Muscle layer of colon (tissue), 2 donors: ENCODE data around the gene TACO1.

Source experiments
- H3K27ac ChIP-seq: one replicate; pipeline ENCODE4 v1.7.0; 2013; ENCODE audit warnings: low read depth, mild to moderate bottlenecking, low read length, moderate library complexity
- H3K27me3 ChIP-seq, 2 donors: one replicate each; pipeline ENCODE4 v1.7.0; 2013; ENCODE audit warnings: low read length in 2 of 2, mild to moderate bottlenecking in 2 of 2; ENCODE audit not compliant: insufficient read depth in 2 of 2, control insufficient read depth in 1 of 2
- H3K36me3 ChIP-seq: one replicate; pipeline ENCODE4 v1.7.0; 2013; ENCODE audit warnings: mild to moderate bottlenecking, low read length; ENCODE audit not compliant: insufficient read depth
- H3K4me1 ChIP-seq: one replicate; pipeline ENCODE4 v1.7.0; 2013; ENCODE audit warnings: mild to moderate bottlenecking, low read length; ENCODE audit not compliant: insufficient read depth
- H3K4me3 ChIP-seq, 2 donors: one replicate each; pipeline ENCODE4 v1.7.0; 2013; ENCODE audit warnings: low read length in 2 of 2, low read depth in 1 of 2, mild to moderate bottlenecking in 1 of 2, moderate library complexity in 1 of 2
- H3K9ac ChIP-seq: one replicate; pipeline ENCODE4 v1.7.0; 2013; ENCODE audit warnings: low read length
- H3K9me3 ChIP-seq: one replicate; pipeline ENCODE4 v1.7.0; 2013; ENCODE audit warnings: mild to moderate bottlenecking, low read length
- donor health status: abdominal sarcoma.
- donor health status: Adenocarcinoma of cecum.

TACO1 gene

DNA sequence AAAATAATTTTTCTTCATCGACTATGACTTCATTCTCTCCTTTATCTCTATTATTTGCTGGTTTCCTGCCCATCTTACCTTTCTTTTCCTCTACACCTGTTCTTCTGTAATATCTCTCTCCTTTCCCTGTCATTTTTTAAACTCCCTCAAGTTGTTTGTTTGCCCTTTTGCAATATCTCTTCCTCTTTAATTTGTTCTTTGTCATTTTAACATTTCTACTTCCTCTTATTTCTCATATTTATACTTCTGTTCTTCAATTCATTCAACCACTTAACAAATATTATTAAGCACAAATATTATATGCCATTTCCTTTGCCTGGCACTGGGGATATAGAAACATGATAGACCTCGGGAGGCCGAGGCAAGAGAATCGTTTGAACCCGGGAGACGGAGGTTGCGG, 44.2 kb downstream of the TACO1 start:
- Histone ChIP-seq H3K27ac (no peak overlapping the region), H3K9ac (no peak overlapping the region), H3K4me1 (peaks cover 30% of the 10 kb centered on the region), H3K9me3 (no peaks in the 10 kb centered on the region), H3K27me3 (no peaks in the 10 kb centered on the region), H3K36me3 (peaks cover 17% of the 10 kb centered on the region), H3K4me3 (no peak overlapping the region)

DNA sequence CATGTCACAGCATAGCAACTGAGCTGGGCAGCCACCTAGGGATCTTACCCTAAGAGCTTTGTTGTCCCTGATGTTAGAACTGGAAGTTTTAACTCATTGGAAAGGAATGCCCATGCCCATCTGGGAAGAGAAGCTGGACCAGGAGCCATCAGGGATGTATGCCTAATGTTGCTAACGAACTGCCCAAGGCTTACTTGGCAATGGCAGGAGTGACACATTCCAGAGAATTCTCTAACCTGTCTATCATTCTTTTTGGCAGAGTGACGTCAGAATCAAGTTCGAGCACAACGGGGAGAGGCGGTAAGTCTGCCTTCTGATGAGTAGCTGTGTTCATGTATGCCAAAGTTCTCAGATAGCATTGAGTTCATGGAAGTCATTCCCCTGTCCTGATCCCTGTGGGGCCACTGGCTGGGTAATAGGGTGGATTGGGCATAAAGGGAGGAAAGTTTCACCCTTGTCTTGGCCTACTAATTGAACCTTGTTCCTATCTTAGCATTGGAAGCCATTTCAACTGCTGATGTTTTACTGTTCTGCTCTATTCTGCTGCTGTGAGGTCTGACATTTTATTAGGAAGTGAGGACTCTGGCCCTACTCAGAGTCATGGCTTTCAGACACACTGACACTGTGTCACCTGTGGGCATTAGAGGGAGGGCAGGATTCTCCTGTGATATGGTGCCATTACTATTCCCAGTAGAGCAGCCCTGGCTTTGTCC, 45.2 kb downstream of the TACO1 start:
- peaks cover 17% of the 10 kb centered on the region for H3K36me3 ChIP-seq

DNA sequence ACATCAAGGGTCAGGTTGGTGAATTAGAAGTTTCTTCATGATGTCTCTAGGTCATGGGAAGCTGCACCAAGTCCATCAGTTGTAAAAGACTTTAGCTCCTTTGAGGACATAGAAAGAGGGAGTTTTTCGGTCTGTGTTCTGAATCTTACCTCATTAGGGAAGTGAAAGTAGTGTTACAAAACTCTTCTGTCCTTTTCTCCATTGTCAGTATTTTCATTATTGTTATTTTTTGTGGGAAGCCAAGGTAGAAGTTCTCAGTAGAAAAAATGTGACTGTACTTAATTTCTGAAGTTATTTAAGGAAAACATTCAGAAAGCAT, 45.8 kb downstream of the TACO1 start:
- H3K4me1 ChIP-seq, result peaks cover 30% of the 10 kb centered on the region
- H3K4me3 ChIP-seq, result no peak overlapping the region
- H3K9me3 ChIP-seq, result no peaks in the 10 kb centered on the region
- H3K9ac ChIP-seq, result no peak overlapping the region
- H3K27ac ChIP-seq, result peak overlapping the region; percentile 28
- H3K36me3 ChIP-seq, result peaks cover 17% of the 10 kb centered on the region
- H3K27me3 ChIP-seq, result no peaks in the 10 kb centered on the region

More for the DNA sequence above, 45.2 kb downstream of the TACO1 start:
- Histone ChIP-seq H3K9ac (no peak overlapping the region), H3K9me3 (no peaks in the 10 kb centered on the region), H3K4me3 (no peak overlapping the region), H3K27ac (peak overlapping the region; percentile 24), H3K4me1 (peaks cover 30% of the 10 kb centered on the region), H3K27me3 (no peaks in the 10 kb centered on the region)

DNA sequence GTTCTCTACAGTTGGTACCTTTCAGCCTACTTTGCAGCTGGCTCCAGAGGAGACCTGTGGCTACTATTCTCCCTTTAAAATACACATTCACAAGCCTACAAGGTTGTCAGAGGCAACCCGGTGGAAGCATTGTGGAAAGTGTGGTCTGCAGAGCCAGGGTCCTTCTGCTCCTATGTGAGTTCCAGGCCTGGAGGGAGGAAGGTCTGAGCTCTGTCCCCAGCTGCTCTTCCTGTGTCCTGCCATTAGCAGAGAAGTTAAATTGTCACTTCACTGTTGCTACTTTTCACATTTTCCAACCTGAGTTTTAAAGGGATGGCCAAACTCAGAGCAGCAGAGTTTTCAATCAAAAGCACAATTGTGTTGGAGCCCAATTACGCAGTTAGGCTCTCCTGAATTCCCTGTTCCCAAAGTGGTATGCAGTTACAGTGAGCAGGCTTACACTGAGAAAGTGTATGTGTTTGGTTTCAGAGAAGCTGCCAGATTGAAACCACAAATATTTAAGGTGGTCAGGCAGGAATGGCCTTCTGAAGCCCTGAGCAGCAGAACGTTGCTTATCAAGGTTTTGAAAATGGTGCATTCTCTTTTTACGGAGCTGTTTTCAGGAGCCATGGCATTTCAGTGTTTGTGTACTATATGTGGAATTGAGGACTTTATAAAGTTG, 46.5 kb downstream of the TACO1 start:
- Histone ChIP-seq H3K27me3 (no peaks in the 10 kb centered on the region), H3K27ac (peak overlapping the region; percentile 28), H3K36me3 (peaks cover 17% of the 10 kb centered on the region), H3K4me3 (no peak overlapping the region), H3K9me3 (no peaks in the 10 kb centered on the region), H3K9ac (no peak overlapping the region), H3K4me1 (peaks cover 33% of the 10 kb centered on the region)

DNA sequence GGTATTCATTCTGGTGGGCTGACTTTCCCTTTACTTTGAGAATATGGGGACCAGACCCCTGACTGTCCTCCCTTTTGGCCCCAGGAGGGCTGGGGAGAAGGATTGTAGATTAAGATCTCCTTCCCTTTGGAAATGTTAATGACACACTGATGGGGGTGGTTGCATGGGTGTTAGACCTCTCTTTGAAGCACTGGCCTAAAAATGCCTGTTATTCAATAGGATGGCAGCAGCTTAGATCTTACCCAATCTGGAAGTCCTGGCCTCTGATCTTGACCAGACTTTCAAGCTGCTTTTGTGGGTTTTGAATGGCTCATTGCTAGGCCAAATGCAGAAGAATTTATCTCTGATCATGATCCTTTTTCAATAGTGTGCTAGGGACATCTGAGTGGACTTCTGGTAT, 47.2 kb downstream of the TACO1 start:
- Histone ChIP-seq H3K9me3 (no peaks in the 10 kb centered on the region), H3K36me3 (peaks cover 22% of the 10 kb centered on the region), H3K9ac (no peak overlapping the region), H3K27me3 (no peaks in the 10 kb centered on the region), H3K4me3 (no peak overlapping the region), H3K4me1 (peaks cover 40% of the 10 kb centered on the region), H3K27ac (no peak overlapping the region)

DNA sequence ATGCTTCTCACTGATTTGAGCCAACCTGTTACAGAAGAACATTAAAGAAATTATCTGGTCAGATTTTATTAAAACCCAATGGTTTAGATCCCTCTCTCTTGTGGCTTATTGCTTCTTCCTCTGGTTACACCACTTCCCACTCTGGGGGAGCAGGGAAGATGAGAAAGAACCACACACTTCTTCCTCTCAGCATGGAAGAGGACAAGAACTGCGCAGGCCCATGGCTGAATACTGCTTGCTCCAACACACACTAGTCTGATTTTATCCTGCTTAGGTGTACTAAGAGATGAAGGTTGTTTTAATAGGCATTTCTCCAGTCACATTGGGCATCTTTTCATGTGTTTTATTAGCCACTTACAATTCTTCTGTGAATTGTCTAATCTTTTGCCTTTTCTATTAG, 49.1 kb downstream of the TACO1 start:
- H3K36me3 ChIP-seq, result peaks cover 35% of the 10 kb centered on the region
- no peak overlapping the region for H3K9ac ChIP-seq
- H3K27ac ChIP-seq, result no peak overlapping the region
- no peak overlapping the region for H3K4me3 ChIP-seq
- H3K9me3 ChIP-seq, result no peaks in the 10 kb centered on the region
- peaks cover 50% of the 10 kb centered on the region for H3K4me1 ChIP-seq
- no peaks in the 10 kb centered on the region for H3K27me3 ChIP-seq

DNA sequence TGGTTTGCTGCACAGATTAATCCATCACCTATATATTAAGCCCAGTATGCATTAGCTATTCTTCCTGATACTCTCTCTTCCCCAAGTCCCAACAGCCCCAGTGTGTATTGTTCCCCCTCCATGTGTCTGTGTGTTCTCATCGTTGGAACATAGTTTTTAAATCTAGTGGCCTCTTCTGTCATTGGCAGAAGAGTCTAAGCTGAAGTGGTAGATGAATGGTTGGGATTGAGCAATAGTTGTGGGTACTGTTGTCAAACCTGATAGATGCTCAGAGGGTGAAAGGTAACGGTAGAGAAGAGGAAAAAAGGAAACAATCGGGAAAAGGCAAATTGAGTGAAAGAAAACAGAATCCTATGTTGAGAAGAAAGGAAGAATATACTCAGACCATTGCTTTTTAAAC, 51.4 kb downstream of the TACO1 start:
- Histone ChIP-seq H3K4me3 (no peak overlapping the region), H3K36me3 (peaks cover 27% of the 10 kb centered on the region), H3K27me3 (no peaks in the 10 kb centered on the region), H3K9me3 (no peaks in the 10 kb centered on the region), H3K9ac (no peak overlapping the region), H3K27ac (no peak overlapping the region), H3K4me1 (peaks cover 31% of the 10 kb centered on the region)

DNA sequence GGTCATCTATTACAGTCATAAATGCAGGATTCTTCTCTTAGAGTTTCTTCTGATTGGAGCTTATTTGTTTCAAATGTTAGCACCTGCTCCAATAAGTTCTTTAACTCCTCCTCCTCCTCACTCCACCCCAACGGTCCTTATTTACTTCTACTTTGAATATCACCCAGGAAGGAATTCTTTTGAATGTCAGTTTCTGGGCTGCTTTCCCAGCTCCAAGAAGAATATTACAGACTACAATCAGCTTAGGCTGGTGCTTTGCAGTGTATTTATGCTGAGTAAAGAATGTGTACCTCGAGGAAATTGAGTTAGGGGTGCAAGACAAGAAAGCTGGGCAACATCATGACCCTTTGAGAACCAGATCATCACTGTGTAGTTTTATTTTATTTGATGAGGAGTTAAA, 52.4 kb downstream of the TACO1 start:
- H3K9me3 ChIP-seq, result no peaks in the 10 kb centered on the region
- no peak overlapping the region for H3K4me3 ChIP-seq
- no peak overlapping the region for H3K9ac ChIP-seq
- H3K27me3 ChIP-seq, result no peaks in the 10 kb centered on the region
- H3K27ac ChIP-seq, result peak overlapping the region; percentile 36
- peaks cover 36% of the 10 kb centered on the region for H3K36me3 ChIP-seq
- H3K4me1 ChIP-seq, result peaks cover 22% of the 10 kb centered on the region

DNA sequence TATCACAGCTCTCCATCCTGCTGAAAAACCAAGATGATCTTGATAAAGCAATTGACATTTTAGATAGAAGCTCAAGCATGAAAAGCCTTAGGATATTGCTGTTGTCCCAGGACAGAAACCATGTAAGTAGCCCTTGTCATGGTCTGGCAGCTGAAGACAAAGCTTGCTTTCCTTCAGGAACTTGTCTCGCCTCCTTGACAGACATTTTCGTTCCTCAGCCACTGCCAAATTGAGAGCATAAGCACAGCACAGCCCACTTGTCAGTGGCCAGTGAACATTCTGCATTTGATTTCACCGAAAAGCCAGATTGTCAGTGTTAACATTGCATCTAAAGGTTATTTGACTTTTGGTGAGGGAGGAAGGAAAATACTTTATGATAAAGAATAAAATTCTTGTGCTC, 57.1 kb downstream of the TACO1 start:
- no peaks in the 10 kb centered on the region for H3K27me3 ChIP-seq
- peaks cover 49% of the 10 kb centered on the region for H3K36me3 ChIP-seq
- peaks cover 11% of the 10 kb centered on the region for H3K4me1 ChIP-seq
- H3K4me3 ChIP-seq, result no peak overlapping the region
- H3K9me3 ChIP-seq, result no peaks in the 10 kb centered on the region
- H3K27ac ChIP-seq, result no peak overlapping the region
- H3K9ac ChIP-seq, result no peak overlapping the region
